CD8-positive, alpha-beta memory T cell (primary cell): ENCODE data around the gene BOC. TPM values are rescaled to one million over a fixed set of nuclear protein-coding genes. Genes with fewer than 3 reads are reported as not detected.

Experiments
- CTCF ChIA-PET: fragments of 350-600 bp; sonication (Branson Sonifier 250); formaldehyde crosslinking; loops from one replicate; lab custom pipeline; 2021; ENCODE audit warnings: antibody characterized with exemption; lab: Charles Lee
- POLR2A ChIA-PET: fragments of 350-600 bp; sonication (Branson Sonifier 250); formaldehyde crosslinking; loops from one replicate; lab custom pipeline; 2021; ENCODE audit warnings: antibody characterized with exemption; lab: Charles Lee
- DNase-seq, 5 donors: peaks; one replicate each; pipeline versions ENCODE4 v3.0.0 to v3.0.0-alpha.2; 2020 to 2022; ENCODE audit warnings: mixed read lengths in 1 of 5
- H3K27ac ChIP-seq: one replicate; pipeline ENCODE4 v1.7.0; 2013; ENCODE audit warnings: low read depth, mild to moderate bottlenecking, low read length, moderate library complexity
- H3K27me3 ChIP-seq: 2 replicates; pipeline ENCODE4 v1.7.0; 2013; ENCODE audit warnings: low read length, mild to moderate bottlenecking; ENCODE audit not compliant: insufficient read depth, poor library complexity, severe bottlenecking
- H3K36me3 ChIP-seq: 2 replicates; pipeline ENCODE4 v1.7.0; 2013; ENCODE audit warnings: mild to moderate bottlenecking, low read length, moderate library complexity; ENCODE audit not compliant: insufficient read depth
- H3K4me1 ChIP-seq: 2 replicates; pipeline ENCODE4 v1.7.0; 2013; ENCODE audit warnings: mild to moderate bottlenecking, low read length, moderate library complexity; ENCODE audit not compliant: insufficient read depth
- H3K4me3 ChIP-seq: 2 replicates; pipeline ENCODE4 v1.7.0; 2013; ENCODE audit warnings: mild to moderate bottlenecking, low read length
- H3K9me3 ChIP-seq: 2 replicates; pipeline ENCODE4 v1.7.0; 2013; ENCODE audit warnings: mild to moderate bottlenecking, low read length
- H3K27ac Mint-ChIP-seq, 8 donors: one replicate each; pipeline ENCODE4 v1.8.0; 2020 to 2021; ENCODE audit warnings: mixed read lengths in 8 of 8, mild to moderate bottlenecking in 6 of 8, inconsistent platforms in 3 of 8, moderate library complexity in 3 of 8
- H3K27me3 Mint-ChIP-seq, 2 donors: one replicate each; pipeline ENCODE4 v1.8.0; 2020 to 2021; ENCODE audit warnings: mixed read lengths in 2 of 2, mild to moderate bottlenecking in 1 of 2, moderate library complexity in 1 of 2
- H3K36me3 Mint-ChIP-seq, 3 donors: one replicate each; pipeline ENCODE4 v1.8.0; 2020 to 2021; ENCODE audit warnings: mixed read lengths in 3 of 3, inconsistent platforms in 1 of 3, mild to moderate bottlenecking in 1 of 3
- H3K4me1 Mint-ChIP-seq, 3 donors: one replicate each; pipeline ENCODE4 v1.8.0; 2020 to 2021; ENCODE audit warnings: mixed read lengths in 3 of 3, inconsistent platforms in 1 of 3, mild to moderate bottlenecking in 1 of 3
- H3K4me3 Mint-ChIP-seq, 7 donors: one replicate each; pipeline ENCODE4 v1.8.0; 2020 to 2021; ENCODE audit warnings: mixed read lengths in 7 of 7, mild to moderate bottlenecking in 6 of 7, moderate library complexity in 4 of 7, inconsistent platforms in 2 of 7
- H3K9me3 Mint-ChIP-seq, 5 donors: one replicate each; pipeline ENCODE4 v1.8.0; 2020 to 2022; ENCODE audit warnings: mixed read lengths in 5 of 5, mild to moderate bottlenecking in 3 of 5, moderate library complexity in 2 of 5, inconsistent platforms in 1 of 5
- polyA plus RNA-seq: library from polyadenylated mRNA; unstranded; fragments of 300-500 nt; fragmentation: Illumina TruSeq; gene quantifications from one replicate; pipeline ENCODE4 v1.2.3, GENCODE V29; 2021
- total RNA-seq, 2 experiments: library from RNA; stranded (reverse); gene quantifications; one replicate each; pipeline ENCODE4 v1.2.3, GENCODE V29; 2021

BOC gene
- total RNA-seq (not detected), polyA plus RNA-seq (not detected)

GRCh38 chr3:113211330-113212149, at the start of gene BOC:
Gene BOC (plus strand): TSS chr3:113211557. CDS start chr3:113249803, 38,246 bp downstream.
- H3K27me3 Mint-ChIP-seq: peaks cover 34 to 83% of the 10 kb centered on the region in 2 donors
- ChIA-PET CTCF (no interaction called here), POLR2A (no interaction called here)
- Histone ChIP-seq H3K27ac (no peak within 1 kb of the TSS), H3K27me3 (peaks cover 7% of the 10 kb centered on the region), H3K4me3 (no peak within 1 kb of the TSS), H3K36me3 (no peaks in the 10 kb centered on the region), H3K9me3 (no peaks in the 10 kb centered on the region), H3K4me1 (no peaks in the 10 kb centered on the region)
- H3K4me3 Mint-ChIP-seq: peak within 1 kb of the TSS in 5 of 7 donors; percentile 47 to 86 (median 64)
- H3K36me3 Mint-ChIP-seq: peaks cover 0 to 2% (median 0%) of the 10 kb centered on the region in 3 donors
- no peak for DNase-seq
- no peaks in the 10 kb centered on the region for H3K9me3 Mint-ChIP-seq
- peaks cover 10 to 18% (median 18%) of the 10 kb centered on the region in 3 donors for H3K4me1 Mint-ChIP-seq
- H3K27ac Mint-ChIP-seq: peak within 1 kb of the TSS in 1 of 8 donors; percentile 63

- ChIA-PET CTCF (no interaction called here), POLR2A (no interaction called here)
- Histone ChIP-seq H3K36me3 (no peaks in the 10 kb centered on the region), H3K9me3 (no peaks in the 10 kb centered on the region), H3K4me3 (no peak overlapping the region), H3K27me3 (no peaks in the 10 kb centered on the region), H3K27ac (no peak overlapping the region), H3K4me1 (no peaks in the 10 kb centered on the region)
- Mint-ChIP-seq H3K36me3 (no peaks in the 10 kb centered on the region), H3K4me1 (no peaks in the 10 kb centered on the region), H3K9me3 (no peaks in the 10 kb centered on the region), H3K27me3 (peaks cover 10 to 13% of the 10 kb centered on the region in 2 donors), H3K4me3 (no peak overlapping the region), H3K27ac (no peak overlapping the region)
- no peak for DNase-seq
These were observed 49.7 kb upstream of the BOC start for GRCh38 chr3:113161661-113162060.

GRCh38 chr3:113163152-113163551, 48.2 kb upstream of the BOC start:
- ChIA-PET CTCF (no interaction called here), POLR2A (no interaction called here)
- Mint-ChIP-seq H3K36me3 (no peaks in the 10 kb centered on the region), H3K27ac (no peak overlapping the region), H3K4me3 (no peak overlapping the region), H3K9me3 (no peaks in the 10 kb centered on the region), H3K27me3 (peaks cover 8 to 13% of the 10 kb centered on the region in 2 donors), H3K4me1 (no peaks in the 10 kb centered on the region)
- no peaks in the 10 kb centered on the region for H3K4me1 ChIP-seq
- H3K4me3 ChIP-seq: no peak overlapping the region
- no peaks in the 10 kb centered on the region for H3K27me3 ChIP-seq
- H3K27ac ChIP-seq: no peak overlapping the region
- no peak for DNase-seq
- no peaks in the 10 kb centered on the region for H3K9me3 ChIP-seq
- no peaks in the 10 kb centered on the region for H3K36me3 ChIP-seq

GRCh38 chr3:113165841-113166240, 45.5 kb upstream of the BOC start:
- H3K4me1 Mint-ChIP-seq: no peaks in the 10 kb centered on the region
- no peak overlapping the region for H3K4me3 Mint-ChIP-seq
- Histone ChIP-seq H3K4me1 (no peaks in the 10 kb centered on the region), H3K36me3 (no peaks in the 10 kb centered on the region), H3K27me3 (no peaks in the 10 kb centered on the region), H3K4me3 (no peak overlapping the region), H3K9me3 (no peaks in the 10 kb centered on the region), H3K27ac (no peak overlapping the region)
- POLR2A ChIA-PET: no interaction called here
- no peaks in the 10 kb centered on the region for H3K9me3 Mint-ChIP-seq
- no peak for DNase-seq
- no peaks in the 10 kb centered on the region for H3K36me3 Mint-ChIP-seq
- H3K27ac Mint-ChIP-seq: peak overlapping the region in 1 of 8 donors; percentile 21
- H3K27me3 Mint-ChIP-seq: peaks cover 8 to 14% of the 10 kb centered on the region in 2 donors
- CTCF ChIA-PET: no interaction called here

- Mint-ChIP-seq H3K9me3 (peaks cover 0 to under 1% (median 0%) of the 10 kb centered on the region in 5 donors), H3K4me1 (no peaks in the 10 kb centered on the region), H3K36me3 (no peaks in the 10 kb centered on the region), H3K27me3 (peaks cover 6 to 15% of the 10 kb centered on the region in 2 donors), H3K4me3 (no peak overlapping the region), H3K27ac (no peak overlapping the region)
- Histone ChIP-seq H3K27ac (no peak overlapping the region), H3K4me1 (no peaks in the 10 kb centered on the region), H3K27me3 (no peaks in the 10 kb centered on the region), H3K36me3 (no peaks in the 10 kb centered on the region), H3K9me3 (no peaks in the 10 kb centered on the region), H3K4me3 (no peak overlapping the region)
- CTCF ChIA-PET: no interaction called here
- POLR2A ChIA-PET: no interaction called here
- no peak for DNase-seq
These were observed 45.0 kb upstream of the BOC start for GRCh38 chr3:113166357-113166718.

GRCh38 chr3:113166719-113167492, 44.5 kb upstream of the BOC start:
- DNase-seq: no peak
- Mint-ChIP-seq H3K27ac (no peak overlapping the region), H3K4me1 (no peaks in the 10 kb centered on the region), H3K4me3 (no peak overlapping the region), H3K9me3 (peaks cover 0 to 5% (median 0%) of the 10 kb centered on the region in 5 donors), H3K27me3 (peaks cover 6 to 14% of the 10 kb centered on the region in 2 donors), H3K36me3 (no peaks in the 10 kb centered on the region)
- ChIA-PET POLR2A (no interaction called here), CTCF (no interaction called here)
- Histone ChIP-seq H3K27me3 (no peaks in the 10 kb centered on the region), H3K36me3 (no peaks in the 10 kb centered on the region), H3K4me3 (no peak overlapping the region), H3K9me3 (no peaks in the 10 kb centered on the region), H3K27ac (no peak overlapping the region), H3K4me1 (no peaks in the 10 kb centered on the region)

GRCh38 chr3:113167825-113168801, 43.2 kb upstream of the BOC start:
- no peaks in the 10 kb centered on the region for H3K4me1 Mint-ChIP-seq

More at GRCh38 chr3:113167825-113168801, 43.2 kb upstream of the BOC start:
- ChIA-PET POLR2A (no interaction called here), CTCF (no interaction called here)
- Histone ChIP-seq H3K27ac (no peak overlapping the region), H3K9me3 (no peaks in the 10 kb centered on the region), H3K4me1 (no peaks in the 10 kb centered on the region), H3K4me3 (no peak overlapping the region), H3K36me3 (no peaks in the 10 kb centered on the region), H3K27me3 (no peaks in the 10 kb centered on the region)
- H3K27me3 Mint-ChIP-seq: peaks cover 4 to 11% of the 10 kb centered on the region in 2 donors
- DNase-seq: no peak
- H3K36me3 Mint-ChIP-seq: no peaks in the 10 kb centered on the region
- no peak overlapping the region for H3K4me3 Mint-ChIP-seq
- H3K27ac Mint-ChIP-seq: no peak overlapping the region
- H3K9me3 Mint-ChIP-seq: peaks cover 0 to 5% (median 0%) of the 10 kb centered on the region in 5 donors
